Left forelimb (tissue), 1 donor: Measurements from ENCODE around the gene UBE2E2.

ENCODE experiments used
- DNase-seq: peaks from one replicate; pipeline ENCODE4 v3.0.0-alpha.2; 2018; ENCODE audit warnings: low spot score

UBE2E2 gene

GRCh38 chr3:23240171-23240785, 37.2 kb downstream of the UBE2E2 start:
- no peak for DNase-seq

- no peak for DNase-seq
Measured at GRCh38 chr3:23241256-23241655, 38.1 kb downstream of the UBE2E2 start.

DNA sequence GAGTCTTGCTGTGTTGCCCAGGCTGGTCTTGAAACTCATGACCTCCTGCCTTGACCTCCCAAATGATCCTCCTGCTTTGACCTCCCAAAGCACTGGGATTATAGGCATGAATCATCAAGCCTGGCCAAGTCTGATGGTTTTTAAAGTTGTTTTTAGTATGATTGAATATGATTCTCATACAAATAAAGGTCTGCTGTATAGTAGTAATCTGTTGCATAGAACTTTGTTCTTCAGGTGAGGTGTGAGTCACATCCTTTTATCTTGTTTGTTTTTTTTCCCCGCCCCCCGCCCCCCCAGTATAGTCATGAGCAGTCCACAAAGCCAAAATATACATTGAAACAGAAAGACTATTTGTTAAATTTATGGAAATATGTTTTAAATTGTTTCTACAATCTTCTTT, 39.0 kb downstream of the UBE2E2 start:
- DNase-seq: no peak

DNA sequence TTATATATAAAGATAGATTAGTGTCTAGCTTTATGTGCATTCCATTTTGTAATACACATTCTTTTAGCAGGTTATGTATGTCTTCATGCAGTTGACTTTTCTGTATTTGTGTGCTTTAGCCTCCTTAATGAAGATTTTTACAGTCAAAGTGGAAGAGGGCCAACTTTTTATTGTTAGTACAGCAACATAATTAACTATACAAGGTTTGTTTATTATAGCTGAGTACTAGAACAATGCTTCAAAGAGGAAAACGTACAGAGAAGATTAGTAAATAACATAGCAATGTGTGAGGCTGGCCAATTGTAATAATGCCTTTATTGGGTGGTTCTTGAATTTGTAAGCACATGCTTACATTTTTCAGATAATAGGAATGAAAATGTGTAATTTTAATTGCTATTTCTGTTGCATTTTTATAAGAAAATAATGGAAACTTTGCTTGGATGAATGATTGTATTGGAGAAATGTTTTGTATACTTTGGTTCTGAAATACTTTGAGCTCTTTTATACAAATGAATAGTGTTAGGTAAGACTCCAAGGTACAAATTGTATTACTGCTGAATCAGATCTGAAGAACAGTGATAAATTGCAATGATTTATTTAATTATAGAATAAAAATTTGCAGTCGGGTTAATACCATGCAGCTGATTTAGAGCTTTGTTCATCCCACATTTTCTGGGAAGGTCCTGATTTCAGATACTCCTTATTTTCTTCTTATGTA, 41.4 kb downstream of the UBE2E2 start:
- no peak for DNase-seq

DNA sequence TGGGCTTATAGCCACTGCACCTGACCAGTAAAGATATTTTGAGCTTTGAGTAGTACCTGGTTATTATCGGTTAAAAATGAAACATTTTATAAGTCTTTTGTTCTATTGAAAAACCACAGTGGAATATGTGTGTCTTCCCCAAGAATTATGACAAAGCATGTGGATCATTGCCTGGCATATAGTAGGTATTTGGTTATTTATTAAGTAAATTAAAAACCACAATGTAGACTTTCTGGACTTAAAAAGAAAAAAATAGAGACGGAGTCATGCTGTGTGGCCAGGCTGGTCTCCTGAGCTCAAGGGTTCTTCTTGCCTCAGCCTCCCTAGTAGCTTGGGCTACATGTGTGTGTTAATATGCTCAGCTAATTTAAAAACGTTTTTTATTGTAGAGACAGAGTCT, 43.5 kb downstream of the UBE2E2 start:
- no peak for DNase-seq

DNA sequence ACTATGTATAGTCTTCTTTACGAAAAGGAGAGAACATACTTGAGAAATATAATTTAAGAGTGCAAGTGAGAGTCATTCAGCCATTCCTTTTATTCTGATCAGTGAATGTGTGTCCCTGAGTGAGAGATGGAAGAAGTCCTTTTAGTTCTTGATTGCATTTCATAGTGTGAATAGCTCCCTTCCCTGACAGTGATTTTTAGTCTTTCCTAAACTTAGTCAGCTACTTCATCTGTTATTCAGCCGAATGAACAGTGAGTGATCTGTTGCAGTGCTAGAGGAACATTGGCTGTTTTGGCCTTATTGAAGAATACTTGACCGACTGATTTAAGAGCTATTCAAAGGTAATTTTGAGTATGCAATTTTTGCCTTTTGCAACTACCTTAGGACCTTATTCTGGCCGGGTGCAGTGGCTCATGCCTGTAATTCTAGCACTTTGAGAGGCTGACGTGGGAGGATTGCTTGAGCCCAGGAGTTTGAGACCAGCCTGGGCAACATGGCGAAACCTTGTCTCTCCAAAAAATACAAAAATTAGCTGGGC, 45.5 kb downstream of the UBE2E2 start:
- no peak for DNase-seq

- no peak for DNase-seq
Measured at GRCh38 chr3:23249961-23250360, 46.8 kb downstream of the UBE2E2 start.

DNA sequence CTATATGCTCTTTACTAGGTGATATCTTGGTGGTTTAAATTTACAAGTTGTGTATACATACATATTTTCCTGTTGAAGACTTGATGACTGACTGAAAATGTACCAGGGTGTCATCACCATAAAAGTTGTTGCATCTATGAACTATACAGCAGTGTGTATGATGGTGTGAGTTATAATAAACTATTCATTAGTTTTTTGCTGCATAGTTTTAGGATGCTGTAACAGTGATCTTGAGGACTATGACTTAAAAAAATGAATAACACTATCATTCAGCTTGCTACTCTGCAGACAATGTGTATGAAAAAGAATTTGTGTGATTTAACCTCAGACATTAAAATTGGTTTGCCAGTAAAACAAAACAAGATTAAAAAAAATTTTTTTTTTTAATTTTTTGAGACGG, 49.0 kb downstream of the UBE2E2 start:
- no peak for DNase-seq

DNA sequence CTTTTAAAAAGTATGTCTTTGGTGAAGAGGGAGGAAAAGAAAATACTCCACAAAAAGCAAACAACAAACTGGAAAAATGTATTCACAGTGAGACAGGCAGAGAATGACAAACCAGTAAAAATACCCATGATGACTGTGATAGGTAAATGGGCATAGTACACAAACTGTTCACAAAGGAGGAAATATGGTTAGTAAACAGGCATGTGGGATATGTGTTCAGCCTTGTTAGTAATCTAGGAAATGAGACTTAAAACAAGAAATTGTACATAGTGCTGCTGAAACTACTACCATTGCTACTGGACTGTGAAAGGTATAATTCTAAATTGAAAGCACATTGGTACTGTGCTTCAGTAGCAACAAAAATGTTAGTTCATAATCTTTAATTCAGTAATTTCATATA, 50.1 kb downstream of the UBE2E2 start:
- no peak for DNase-seq

- DNase-seq: no peak
Measured at GRCh38 chr3:23254282-23254681, 51.2 kb downstream of the UBE2E2 start.

- DNase-seq: no peak
Measured at GRCh38 chr3:23254835-23255234, 51.7 kb downstream of the UBE2E2 start.

- DNase-seq: no peak
Measured at GRCh38 chr3:23256741-23257435, 53.8 kb downstream of the UBE2E2 start.

DNA sequence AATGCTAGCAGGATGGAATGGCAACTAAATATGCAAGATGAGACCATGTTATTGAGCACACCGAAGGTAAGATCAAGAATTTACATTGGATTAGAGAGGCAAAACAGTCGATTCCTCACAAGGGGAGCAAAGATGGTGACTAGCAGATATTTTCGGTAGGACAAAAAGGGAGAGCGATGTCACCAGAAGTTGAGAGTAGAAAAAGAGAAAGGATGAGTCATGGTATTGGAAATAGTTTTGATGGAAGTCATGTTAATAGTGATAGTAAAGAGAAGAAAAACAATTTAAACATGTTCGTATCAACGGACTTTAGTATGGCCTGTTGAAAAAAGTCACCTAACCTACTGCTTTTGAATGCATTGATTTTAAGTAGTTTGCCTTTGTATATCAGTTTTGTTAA, 55.0 kb downstream of the UBE2E2 start:
- DNase-seq: no peak

DNA sequence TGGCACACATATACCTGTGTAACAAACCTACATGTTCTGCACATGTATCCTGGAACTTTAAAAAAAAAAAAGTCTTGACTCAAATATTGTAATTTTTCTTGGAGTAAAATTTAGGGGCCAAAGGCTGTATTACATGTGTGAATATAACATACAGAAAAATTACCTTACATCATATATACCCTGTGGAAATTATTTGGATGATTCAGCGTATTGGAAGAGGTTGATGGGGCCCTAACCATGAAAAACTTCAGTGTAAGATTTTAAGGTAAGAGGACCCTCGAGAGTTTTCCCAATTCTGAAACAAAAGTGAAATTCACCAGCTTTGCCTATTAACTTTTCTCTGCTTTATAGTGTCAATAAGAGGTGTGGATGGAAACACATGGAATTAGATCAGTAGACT, 56.4 kb downstream of the UBE2E2 start:
- DNase-seq: no peak

GRCh38 chr3:23262766-23263165, 59.6 kb downstream of the UBE2E2 start:
- no peak for DNase-seq

DNA sequence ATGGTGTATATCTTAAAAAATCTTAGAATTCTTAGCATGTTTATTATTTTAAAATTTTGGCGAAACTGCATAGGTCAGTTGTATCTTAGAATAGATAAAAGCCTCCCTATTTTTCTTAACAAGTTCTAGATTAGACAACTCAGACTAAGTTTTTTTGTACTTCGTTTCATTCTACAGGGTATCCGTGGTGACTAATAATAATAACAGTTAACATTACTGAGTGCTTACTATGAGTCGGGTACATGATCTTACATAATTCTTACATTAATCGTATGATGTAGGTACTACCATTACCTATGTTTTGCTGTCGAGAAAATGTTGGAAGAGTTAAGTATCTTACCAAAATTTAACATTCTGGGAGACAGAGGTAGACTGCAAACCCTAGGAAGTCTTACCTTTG, 60.7 kb downstream of the UBE2E2 start:
- DNase-seq: no peak

- DNase-seq: no peak
Measured at GRCh38 chr3:23264413-23264812, 61.3 kb downstream of the UBE2E2 start.

- no peak for DNase-seq
Measured at GRCh38 chr3:23270423-23270822, 67.3 kb downstream of the UBE2E2 start.

DNA sequence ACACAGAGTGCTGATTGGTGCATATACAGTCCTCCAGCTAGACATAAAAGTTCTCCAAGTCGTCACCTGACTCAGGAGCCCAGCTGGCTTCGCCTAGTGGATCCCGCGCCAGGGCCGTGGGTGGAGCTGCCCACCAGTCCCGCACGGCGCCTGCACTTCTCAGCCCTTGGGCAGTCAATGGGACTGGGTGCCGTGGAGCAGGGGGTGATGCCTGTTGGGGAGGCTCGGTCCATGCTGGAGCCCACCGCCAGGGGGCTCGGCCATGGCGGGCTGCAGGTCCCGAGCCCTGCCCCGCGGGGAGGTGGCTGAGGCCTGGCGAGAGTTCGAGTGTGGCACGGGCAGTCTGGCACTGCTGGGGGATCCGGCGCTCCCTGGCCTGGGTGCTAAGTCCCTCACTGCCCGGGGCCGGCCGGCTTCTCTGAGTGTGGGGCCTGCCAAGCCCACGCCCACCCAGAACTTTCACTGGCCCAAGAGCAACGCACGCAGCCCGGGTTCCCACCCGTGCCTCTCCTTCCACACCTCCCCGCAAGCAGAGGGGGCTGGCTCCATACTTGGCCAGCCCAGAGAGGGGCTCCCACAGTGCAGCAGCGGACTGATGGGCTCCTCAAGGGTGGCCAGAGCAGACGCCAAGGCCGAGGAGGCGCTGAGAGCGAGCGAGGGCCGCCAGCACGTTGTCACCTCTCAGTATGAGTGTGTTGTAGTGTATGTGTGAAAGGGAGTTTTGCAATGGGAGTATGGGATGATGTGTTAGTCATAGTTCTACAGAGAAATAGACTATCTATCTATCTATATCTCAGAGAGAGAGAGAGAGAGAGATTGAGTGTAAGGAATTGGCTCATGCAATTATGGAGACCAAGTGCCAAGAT, 69.0 kb downstream of the UBE2E2 start:
- DNase-seq: no peak

DNA sequence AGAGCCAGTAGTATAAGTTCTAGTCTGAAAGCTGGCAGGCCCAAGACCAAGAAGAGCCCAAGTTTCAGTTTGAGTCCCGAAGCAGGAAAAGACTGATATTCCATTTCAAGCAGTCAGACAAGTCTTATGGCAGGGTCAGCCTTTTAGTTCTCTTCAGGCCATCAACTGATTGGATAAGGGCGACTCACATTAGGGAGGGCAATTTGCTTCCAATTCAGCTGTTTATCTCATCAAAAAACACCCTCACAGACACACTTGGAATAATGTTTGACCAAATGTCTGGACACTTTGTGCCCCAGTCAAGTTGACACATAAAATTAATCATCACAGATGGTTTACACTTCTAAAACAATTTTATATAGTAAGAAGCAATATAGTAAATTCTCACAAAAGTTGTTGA, 69.7 kb downstream of the UBE2E2 start:
- no peak for DNase-seq

- DNase-seq: no peak
Measured at GRCh38 chr3:23275061-23275460, 71.9 kb downstream of the UBE2E2 start.

- no peak for DNase-seq
Measured at GRCh38 chr3:23275814-23276213, 72.7 kb downstream of the UBE2E2 start.
